ENCODE data around the gene FSTL5.

DNA sequence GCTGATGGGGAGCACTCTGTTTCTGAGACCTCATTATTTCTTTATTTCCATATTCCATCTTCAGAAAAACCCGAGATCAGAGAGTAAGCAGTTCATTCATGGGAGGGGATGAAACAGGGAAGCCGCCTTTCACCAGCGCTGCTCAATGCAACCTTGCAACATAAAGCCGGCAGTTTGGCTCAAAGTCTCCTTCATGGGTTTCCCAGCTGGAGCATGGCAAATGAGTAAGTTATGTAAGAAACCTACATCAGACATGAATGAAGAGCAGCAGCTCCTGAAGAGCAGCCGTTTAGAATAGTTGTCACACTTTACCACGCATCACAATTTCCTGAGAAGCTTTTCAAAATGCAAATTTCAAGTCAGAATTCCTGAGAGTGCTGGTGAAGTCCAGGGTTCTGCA, 578.8 kb downstream of the FSTL5 start:
- TF ChIP-seq, protein P1, sequence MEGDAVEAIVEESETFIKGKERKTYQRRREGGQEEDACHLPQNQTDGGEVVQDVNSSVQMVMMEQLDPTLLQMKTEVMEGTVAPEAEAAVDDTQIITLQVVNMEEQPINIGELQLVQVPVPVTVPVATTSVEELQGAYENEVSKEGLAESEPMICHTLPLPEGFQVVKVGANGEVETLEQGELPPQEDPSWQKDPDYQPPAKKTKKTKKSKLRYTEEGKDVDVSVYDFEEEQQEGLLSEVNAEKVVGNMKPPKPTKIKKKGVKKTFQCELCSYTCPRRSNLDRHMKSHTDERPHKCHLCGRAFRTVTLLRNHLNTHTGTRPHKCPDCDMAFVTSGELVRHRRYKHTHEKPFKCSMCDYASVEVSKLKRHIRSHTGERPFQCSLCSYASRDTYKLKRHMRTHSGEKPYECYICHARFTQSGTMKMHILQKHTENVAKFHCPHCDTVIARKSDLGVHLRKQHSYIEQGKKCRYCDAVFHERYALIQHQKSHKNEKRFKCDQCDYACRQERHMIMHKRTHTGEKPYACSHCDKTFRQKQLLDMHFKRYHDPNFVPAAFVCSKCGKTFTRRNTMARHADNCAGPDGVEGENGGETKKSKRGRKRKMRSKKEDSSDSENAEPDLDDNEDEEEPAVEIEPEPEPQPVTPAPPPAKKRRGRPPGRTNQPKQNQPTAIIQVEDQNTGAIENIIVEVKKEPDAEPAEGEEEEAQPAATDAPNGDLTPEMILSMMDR (conservative IDR thresholded peaks at IDR 0.05; ENCODE audit: low read depth in 2 of 2): no peak
- TF ChIP-seq EZH2phosphoT487 (IDR thresholded peaks at IDR 0.05; ENCODE audit: unreplicated experiment) (no peak), REST (IDR thresholded peaks at IDR 0.05; ENCODE audit: unreplicated experiment) (no peak), EZH2 (IDR thresholded peaks at IDR 0.05; ENCODE audit: low read depth, unreplicated experiment) (no peak)
